Neural progenitor cell (in vitro differentiated cells): ENCODE measurements around the gene UBE2G2. TPM values are rescaled to one million over a fixed set of nuclear protein-coding genes. Genes with fewer than 3 reads are reported as not detected.

Experiments used
- DNase-seq: peaks from one replicate; pipeline ENCODE4 v3.0.0-alpha.2; 2016; ENCODE audit warnings: low spot score
- H2AFZ ChIP-seq: fragments of 200-600 bp; sonication (generic); replicated peaks from 2 replicates; pipeline ENCODE4 v1.6.1; 2016; ENCODE audit warnings: antibody characterized with exemption
- H3F3A ChIP-seq: fragments of 200-600 bp; sonication (generic); 2 replicates; pipeline ENCODE4 v1.6.1; 2016; ENCODE audit warnings: antibody characterized with exemption, low read depth
- H3K27ac ChIP-seq: fragments of 200-600 bp; sonication (generic); 2 replicates; pipeline ENCODE4 v1.5.1; 2016; ENCODE audit warnings: mild to moderate bottlenecking
- H3K27me3 ChIP-seq: fragments of 200-600 bp; sonication (generic); 2 replicates; pipeline ENCODE4 v1.6.1; 2016; ENCODE audit warnings: mild to moderate bottlenecking, moderate library complexity
- H3K36me3 ChIP-seq: fragments of 200-600 bp; sonication (generic); 2 replicates; pipeline ENCODE4 v1.5.1; 2016
- H3K4me1 ChIP-seq: fragments of 200-600 bp; sonication (generic); 2 replicates; pipeline ENCODE4 v1.6.1; 2016; ENCODE audit warnings: mixed run types
- H3K4me2 ChIP-seq: fragments of 200-600 bp; sonication (generic); 2 replicates; pipeline ENCODE4 v1.6.1; 2016
- H3K4me3 ChIP-seq: fragments of 200-600 bp; sonication (generic); 2 replicates; pipeline ENCODE4 v1.5.1; 2016
- H3K79me2 ChIP-seq: fragments of 200-600 bp; sonication (generic); 2 replicates; pipeline ENCODE4 v1.6.1; 2016; ENCODE audit warnings: low read depth
- H3K9ac ChIP-seq: fragments of 200-600 bp; sonication (generic); 2 replicates; pipeline ENCODE4 v1.6.1; 2016
- H3K9me3 ChIP-seq: fragments of 200-600 bp; sonication (generic); 2 replicates; pipeline ENCODE4 v1.5.1; 2016; ENCODE audit warnings: low read depth
- H4K20me1 ChIP-seq: fragments of 200-600 bp; sonication (generic); 2 replicates; pipeline ENCODE4 v1.6.1; 2016; ENCODE audit warnings: low read depth
- H3K27ac Mint-ChIP-seq: 3 replicates; pipeline ENCODE4 v1.8.0; 2021; ENCODE audit warnings: mixed read lengths
- H3K27me3 Mint-ChIP-seq: 2 replicates; pipeline ENCODE4 v1.8.0; 2022; ENCODE audit warnings: low read depth, mild to moderate bottlenecking, inconsistent platforms, moderate library complexity, mixed read lengths; ENCODE audit not compliant: insufficient read depth
- H3K36me3 Mint-ChIP-seq: 3 replicates; pipeline ENCODE4 v1.8.0; 2021; ENCODE audit warnings: mixed read lengths
- H3K4me1 Mint-ChIP-seq: 3 replicates; pipeline ENCODE4 v1.8.0; 2021; ENCODE audit warnings: mixed read lengths
- H3K4me3 Mint-ChIP-seq: 3 replicates; pipeline ENCODE4 v1.8.0; 2021; ENCODE audit warnings: mild to moderate bottlenecking, moderate library complexity, mixed read lengths
- H3K9me3 Mint-ChIP-seq: 3 replicates; pipeline ENCODE4 v1.8.0; 2020; ENCODE audit warnings: mixed read lengths
- CTCF ChIP-seq: fragments of 200-600 bp; sonication (generic); IDR thresholded peaks from 2 replicates; pipeline ENCODE4 v1.5.1; 2017; ENCODE audit warnings: antibody characterized with exemption, mild to moderate bottlenecking
- EZH2 ChIP-seq: fragments of 200-600 bp; sonication (generic); IDR thresholded peaks from 2 replicates; pipeline ENCODE4 v1.6.1; 2017; ENCODE audit warnings: antibody characterized with exemption, mild to moderate bottlenecking, moderate library complexity
- EZH2phosphoT487 ChIP-seq: fragments of 200-600 bp; sonication (generic); IDR thresholded peaks from 2 replicates; pipeline ENCODE4 v1.6.1; 2017; ENCODE audit warnings: antibody characterized with exemption
- total RNA-seq: library from RNA; depleted of rRNA; stranded (reverse); fragments of >200 nt; gene quantifications from 2 replicates; pipeline ENCODE4 v1.2.3, GENCODE V29; 2015; ENCODE audit warnings: low replicate concordance

UBE2G2 gene
- total RNA-seq, 1 donor from 2014 or later: 83.1 TPM

- no peaks in the 10 kb centered on the region for H3K4me1 Mint-ChIP-seq
- H3K4me1 ChIP-seq: no peaks in the 10 kb centered on the region
- H3K4me3 Mint-ChIP-seq: no peak overlapping the region
- H3K9ac ChIP-seq: no peak overlapping the region
- H3K27ac ChIP-seq: no peak overlapping the region
- H4K20me1 ChIP-seq: peaks cover 9% of the 10 kb centered on the region
- H3K27me3 Mint-ChIP-seq: no peaks in the 10 kb centered on the region
- TF ChIP-seq EZH2 (no peak), CTCF (no peak), EZH2phosphoT487 (no peak)
- no peaks in the 10 kb centered on the region for H3K9me3 Mint-ChIP-seq
- H3F3A ChIP-seq: peaks cover 8% of the 10 kb centered on the region
- H3K27ac Mint-ChIP-seq: no peak overlapping the region
- H3K4me2 ChIP-seq: no peak overlapping the region
- no peaks in the 10 kb centered on the region for H3K27me3 ChIP-seq
- no peak overlapping the region for H3K4me3 ChIP-seq
- no peak for DNase-seq
- H3K9me3 ChIP-seq: no peaks in the 10 kb centered on the region
- peaks cover 96% of the 10 kb centered on the region for H3K79me2 ChIP-seq
- no peak overlapping the region for H2AFZ ChIP-seq
- H3K36me3 ChIP-seq: peaks cover 4% of the 10 kb centered on the region
- peaks cover 25% of the 10 kb centered on the region for H3K36me3 Mint-ChIP-seq
Observed at GRCh38 chr21:44791246-44791645, 10.4 kb downstream of the UBE2G2 start.

GRCh38 chr21:44790368-44790767, 11.3 kb downstream of the UBE2G2 start:
- peaks cover 96% of the 10 kb centered on the region for H3K79me2 ChIP-seq
- H3K4me3 Mint-ChIP-seq: no peak overlapping the region
- H3K27ac Mint-ChIP-seq: no peak overlapping the region
- no peak overlapping the region for H3K27ac ChIP-seq
- H3K36me3 Mint-ChIP-seq: peaks cover 26% of the 10 kb centered on the region
- DNase-seq: no peak
- H2AFZ ChIP-seq: no peak overlapping the region
- H3K9me3 Mint-ChIP-seq: no peaks in the 10 kb centered on the region
- no peaks in the 10 kb centered on the region for H3K4me1 Mint-ChIP-seq
- no peaks in the 10 kb centered on the region for H3K9me3 ChIP-seq
- H3K27me3 ChIP-seq: no peaks in the 10 kb centered on the region
- peaks cover 9% of the 10 kb centered on the region for H4K20me1 ChIP-seq
- TF ChIP-seq EZH2 (no peak), CTCF (no peak), EZH2phosphoT487 (no peak)
- H3K4me3 ChIP-seq: no peak overlapping the region
- no peak overlapping the region for H3K4me2 ChIP-seq
- H3K4me1 ChIP-seq: no peaks in the 10 kb centered on the region
- H3K9ac ChIP-seq: no peak overlapping the region
- peaks cover 4% of the 10 kb centered on the region for H3K36me3 ChIP-seq
- H3F3A ChIP-seq: peaks cover 8% of the 10 kb centered on the region
- H3K27me3 Mint-ChIP-seq: no peaks in the 10 kb centered on the region

GRCh38 chr21:44789880-44790279, 11.7 kb downstream of the UBE2G2 start:
- no peak overlapping the region for H3K27ac ChIP-seq
- no peak overlapping the region for H3K4me2 ChIP-seq
- TF ChIP-seq EZH2phosphoT487: no peak
- TF ChIP-seq CTCF: no peak
- TF ChIP-seq EZH2: no peak
- H3K9me3 ChIP-seq: no peaks in the 10 kb centered on the region
- H3K4me1 ChIP-seq: no peaks in the 10 kb centered on the region
- H3K36me3 ChIP-seq: peaks cover 4% of the 10 kb centered on the region
- H3F3A ChIP-seq: peaks cover 8% of the 10 kb centered on the region
- Mint-ChIP-seq H3K9me3 (no peaks in the 10 kb centered on the region), H3K27me3 (no peaks in the 10 kb centered on the region), H3K4me3 (no peak overlapping the region), H3K36me3 (peaks cover 28% of the 10 kb centered on the region), H3K27ac (no peak overlapping the region), H3K4me1 (no peaks in the 10 kb centered on the region)
- no peaks in the 10 kb centered on the region for H3K27me3 ChIP-seq
- no peak overlapping the region for H3K4me3 ChIP-seq
- DNase-seq: no peak
- H4K20me1 ChIP-seq: peaks cover 9% of the 10 kb centered on the region
- peaks cover 96% of the 10 kb centered on the region for H3K79me2 ChIP-seq
- no peak overlapping the region for H3K9ac ChIP-seq
- H2AFZ ChIP-seq: no peak overlapping the region
